ENCODE data around the gene SHMT2.

DNA sequence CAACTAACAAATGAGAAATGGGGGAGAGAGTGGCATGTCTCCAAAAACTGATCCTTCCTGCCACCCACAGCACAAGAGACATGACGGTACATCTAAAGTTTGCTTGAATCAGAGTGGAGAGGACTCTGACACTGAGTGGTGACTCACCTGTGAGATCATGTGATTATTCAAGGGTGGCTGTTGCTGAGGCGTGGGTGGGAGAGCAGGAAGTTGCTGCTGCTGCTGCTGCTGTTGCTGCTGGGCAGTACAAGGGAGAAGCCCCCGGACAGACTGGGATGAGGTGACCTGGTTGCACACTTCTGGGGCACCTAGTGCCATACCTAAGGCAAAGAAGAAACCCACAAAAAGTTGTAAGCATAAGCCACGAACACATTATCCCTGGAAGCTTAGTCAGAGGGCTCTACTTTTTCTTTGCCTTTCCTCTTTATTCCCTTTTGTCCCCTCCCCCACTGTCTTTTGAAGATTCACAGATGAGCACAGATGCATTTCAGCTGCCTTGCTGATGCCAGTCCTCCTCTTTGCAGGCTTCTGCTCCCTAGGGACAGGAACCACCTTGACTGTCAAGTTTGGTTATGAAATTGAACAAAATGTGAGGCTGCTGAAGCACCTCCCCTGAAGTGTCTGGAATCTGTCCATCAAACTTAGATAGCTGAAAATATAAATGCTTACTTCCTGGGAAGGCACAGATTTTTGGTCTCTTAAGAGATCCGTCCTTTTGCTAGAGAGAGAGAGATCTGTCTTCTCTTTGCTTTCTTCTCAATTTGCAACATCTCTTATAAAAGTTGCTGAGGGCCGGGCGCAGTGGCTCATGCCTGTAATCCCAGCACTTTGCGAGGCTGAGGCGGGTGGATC lies 50.9 kb downstream of the SHMT2 start:
- TF ChIP-seq POLR2A (IDR thresholded peaks at IDR 0.05) (no peak), CTCF (IDR thresholded peaks at IDR 0.05) (no peak)
